ENCODE measurements around the gene PLCL1. TPM values are rescaled to one million over a fixed set of nuclear protein-coding genes. Genes with fewer than 3 reads are reported as not detected.

Gene PLCL1
- total RNA-seq, 2 donors from 2014 or later = 25.6 to 26.2 TPM

- ATAC-seq (ENCODE audit: insufficient number of reproducible peaks, low FRiP score, low read depth) (no peak), DNase-seq (ENCODE audit: low spot score) (no peak)
- H3K27ac ChIP-seq = peak overlapping the region in 1 of 2 donors; percentile 42
- no peak for TF ChIP-seq CTCF (IDR thresholded peaks at IDR 0.05)
- H3K36me3 ChIP-seq = no peaks in the 10 kb centered on the region
- no peaks in the 10 kb centered on the region for H3K9me3 ChIP-seq
- no peak overlapping the region for H3K4me3 ChIP-seq
- no peaks in the 10 kb centered on the region for H3K27me3 ChIP-seq (replicated peaks; ENCODE audit: insufficient read depth)
- H3K4me1 ChIP-seq (ENCODE audit: control insufficient read depth in 1 of 2, low read depth in 2 of 2) = peaks cover 22 to 76% of the 10 kb centered on the region in 2 donors
Measured at GRCh38 chr2:197914778-197915177, 110.4 kb downstream of the PLCL1 start.

- no peak overlapping the region for H3K4me3 ChIP-seq
- peak; percentile 60 for ATAC-seq (ENCODE audit: insufficient number of reproducible peaks, low FRiP score, low read depth)
- no peaks in the 10 kb centered on the region for H3K27me3 ChIP-seq (replicated peaks; ENCODE audit: insufficient read depth)
- no peak for TF ChIP-seq CTCF (IDR thresholded peaks at IDR 0.05)
- peak overlapping the region; percentile 2 to 42 for H3K27ac ChIP-seq
- no peak for DNase-seq (ENCODE audit: low spot score)
- peaks cover 18 to 72% of the 10 kb centered on the region in 2 donors for H3K4me1 ChIP-seq (ENCODE audit: control insufficient read depth in 1 of 2, low read depth in 2 of 2)
- no peaks in the 10 kb centered on the region for H3K9me3 ChIP-seq
- no peaks in the 10 kb centered on the region for H3K36me3 ChIP-seq
Measured at GRCh38 chr2:197915548-197916265, 111.3 kb downstream of the PLCL1 start.

GRCh38 chr2:197919487-197919886 is 115.1 kb downstream of the PLCL1 start:
- no peaks in the 10 kb centered on the region for H3K27me3 ChIP-seq (replicated peaks; ENCODE audit: insufficient read depth)
- H3K4me1 ChIP-seq (ENCODE audit: control insufficient read depth in 1 of 2, low read depth in 2 of 2) = peaks cover 15 to 64% of the 10 kb centered on the region in 2 donors
- H3K9me3 ChIP-seq = no peaks in the 10 kb centered on the region
- DNase-seq (ENCODE audit: low spot score) (no peak), ATAC-seq (ENCODE audit: insufficient number of reproducible peaks, low FRiP score, low read depth) (no peak)
- H3K27ac ChIP-seq = no peak overlapping the region
- no peak overlapping the region for H3K4me3 ChIP-seq
- no peak for TF ChIP-seq CTCF (IDR thresholded peaks at IDR 0.05)
- H3K36me3 ChIP-seq = no peaks in the 10 kb centered on the region

- no peak for DNase-seq (ENCODE audit: low spot score)
- Histone ChIP-seq H3K27ac (no peak overlapping the region), H3K4me1 (ENCODE audit: control insufficient read depth in 1 of 2, low read depth in 2 of 2) (peaks cover 10 to 64% of the 10 kb centered on the region in 2 donors), H3K36me3 (no peaks in the 10 kb centered on the region), H3K4me3 (no peak overlapping the region), H3K9me3 (no peaks in the 10 kb centered on the region), H3K27me3 (replicated peaks; ENCODE audit: insufficient read depth) (no peaks in the 10 kb centered on the region)
- TF ChIP-seq CTCF (IDR thresholded peaks at IDR 0.05) = no peak
- ATAC-seq (ENCODE audit: insufficient number of reproducible peaks, low FRiP score, low read depth) = no peak
Measured at GRCh38 chr2:197920088-197920487, 115.7 kb downstream of the PLCL1 start.

GRCh38 chr2:197920592-197921201 is 116.3 kb downstream of the PLCL1 start:
- DNase-seq (ENCODE audit: low spot score) (no peak), ATAC-seq (ENCODE audit: insufficient number of reproducible peaks, low FRiP score, low read depth) (no peak)
- Histone ChIP-seq H3K36me3 (no peaks in the 10 kb centered on the region), H3K27ac (no peak overlapping the region), H3K9me3 (no peaks in the 10 kb centered on the region), H3K4me1 (ENCODE audit: control insufficient read depth in 1 of 2, low read depth in 2 of 2) (peaks cover 14 to 64% of the 10 kb centered on the region in 2 donors), H3K4me3 (no peak overlapping the region), H3K27me3 (replicated peaks; ENCODE audit: insufficient read depth) (no peaks in the 10 kb centered on the region)
- TF ChIP-seq CTCF (IDR thresholded peaks at IDR 0.05) = no peak
